ENCODE data around the gene CC2D1A. TPM values are rescaled to one million over a fixed set of nuclear protein-coding genes. Genes with fewer than 3 reads are reported as not detected.

The CC2D1A gene
- total RNA-seq, 2 donors from 2014 or later = 35.5 to 52.1 TPM

DNA sequence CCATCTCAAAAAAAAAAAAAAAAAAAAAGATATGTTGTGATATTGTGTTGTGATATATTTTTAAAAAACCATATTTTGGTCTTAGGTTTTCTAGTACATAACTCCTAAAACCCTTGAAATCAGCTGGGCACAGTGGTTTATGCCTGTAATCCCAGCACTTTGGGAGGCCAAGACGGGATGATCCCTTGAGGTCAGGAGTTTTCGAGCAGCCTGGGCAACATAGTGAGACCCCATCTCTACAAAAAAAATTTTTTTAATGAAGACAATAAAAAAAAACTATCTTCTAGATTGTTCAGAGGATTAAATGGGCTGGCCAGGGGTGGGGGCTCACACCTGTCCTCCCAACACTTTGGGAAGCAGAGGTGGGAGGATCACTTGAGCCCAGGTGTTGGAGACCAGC lies 45.0 kb downstream of the CC2D1A start:
- WGBS, 2 donors = 74 to 78% methylated on average over 2 of the region's 2 CpGs
- intact Hi-C loops (cut with DNase I) = no loop called here
- Histone ChIP-seq H3K4me3 (no peak overlapping the region), H3K9me3 (no peaks in the 10 kb centered on the region), H3K27me3 (no peaks in the 10 kb centered on the region), H3K27ac (no peak overlapping the region), H3K4me1 (peaks cover 11% of the 10 kb centered on the region), H3K36me3 (replicated peaks in 1 of 2; ENCODE audit: insufficient read depth in 1 of 2, low read depth in 2 of 2) (peaks cover 0 to 2% of the 10 kb centered on the region in 2 donors)
- TF ChIP-seq, protein P1, sequence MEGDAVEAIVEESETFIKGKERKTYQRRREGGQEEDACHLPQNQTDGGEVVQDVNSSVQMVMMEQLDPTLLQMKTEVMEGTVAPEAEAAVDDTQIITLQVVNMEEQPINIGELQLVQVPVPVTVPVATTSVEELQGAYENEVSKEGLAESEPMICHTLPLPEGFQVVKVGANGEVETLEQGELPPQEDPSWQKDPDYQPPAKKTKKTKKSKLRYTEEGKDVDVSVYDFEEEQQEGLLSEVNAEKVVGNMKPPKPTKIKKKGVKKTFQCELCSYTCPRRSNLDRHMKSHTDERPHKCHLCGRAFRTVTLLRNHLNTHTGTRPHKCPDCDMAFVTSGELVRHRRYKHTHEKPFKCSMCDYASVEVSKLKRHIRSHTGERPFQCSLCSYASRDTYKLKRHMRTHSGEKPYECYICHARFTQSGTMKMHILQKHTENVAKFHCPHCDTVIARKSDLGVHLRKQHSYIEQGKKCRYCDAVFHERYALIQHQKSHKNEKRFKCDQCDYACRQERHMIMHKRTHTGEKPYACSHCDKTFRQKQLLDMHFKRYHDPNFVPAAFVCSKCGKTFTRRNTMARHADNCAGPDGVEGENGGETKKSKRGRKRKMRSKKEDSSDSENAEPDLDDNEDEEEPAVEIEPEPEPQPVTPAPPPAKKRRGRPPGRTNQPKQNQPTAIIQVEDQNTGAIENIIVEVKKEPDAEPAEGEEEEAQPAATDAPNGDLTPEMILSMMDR (IDR thresholded peaks at IDR 0.05) = no peak
- TF ChIP-seq POLR2A (IDR thresholded peaks at IDR 0.05) = no peak
- no peak for ATAC-seq
- no peak for DNase-seq

DNA sequence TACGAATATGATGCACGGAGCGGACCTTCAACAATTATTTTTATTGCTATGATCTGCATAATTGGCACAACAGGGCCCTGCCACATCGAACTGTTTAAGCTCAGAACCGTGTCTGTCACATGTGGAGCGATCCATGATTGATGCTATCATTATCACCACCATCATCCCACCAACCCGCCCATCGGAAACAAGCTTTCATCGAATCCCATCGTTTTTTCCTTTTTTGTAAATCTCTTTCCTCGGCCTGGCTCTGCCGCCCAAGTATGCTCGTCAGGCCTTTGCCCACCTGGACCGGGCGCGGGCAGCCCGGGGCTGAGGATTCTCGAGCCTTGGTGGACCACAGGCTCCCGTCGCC lies 45.8 kb downstream of the CC2D1A start:
- 12 to 13% methylated on average over 17 to 20 of the region's 20 CpGs for WGBS, 2 donors
- intact Hi-C loops (cut with DNase I) = no loop called here
- Histone ChIP-seq H3K4me3 (no peak overlapping the region), H3K27me3 (no peaks in the 10 kb centered on the region), H3K4me1 (peaks cover 11% of the 10 kb centered on the region), H3K36me3 (replicated peaks in 1 of 2; ENCODE audit: insufficient read depth in 1 of 2, low read depth in 2 of 2) (peaks cover 6 to 9% of the 10 kb centered on the region in 2 donors), H3K27ac (no peak overlapping the region), H3K9me3 (no peaks in the 10 kb centered on the region)
- no peak for TF ChIP-seq POLR2A (IDR thresholded peaks at IDR 0.05)
- TF ChIP-seq, protein P1 (IDR thresholded peaks at IDR 0.05) = no peak
- ATAC-seq = no peak
- no peak for DNase-seq

DNA sequence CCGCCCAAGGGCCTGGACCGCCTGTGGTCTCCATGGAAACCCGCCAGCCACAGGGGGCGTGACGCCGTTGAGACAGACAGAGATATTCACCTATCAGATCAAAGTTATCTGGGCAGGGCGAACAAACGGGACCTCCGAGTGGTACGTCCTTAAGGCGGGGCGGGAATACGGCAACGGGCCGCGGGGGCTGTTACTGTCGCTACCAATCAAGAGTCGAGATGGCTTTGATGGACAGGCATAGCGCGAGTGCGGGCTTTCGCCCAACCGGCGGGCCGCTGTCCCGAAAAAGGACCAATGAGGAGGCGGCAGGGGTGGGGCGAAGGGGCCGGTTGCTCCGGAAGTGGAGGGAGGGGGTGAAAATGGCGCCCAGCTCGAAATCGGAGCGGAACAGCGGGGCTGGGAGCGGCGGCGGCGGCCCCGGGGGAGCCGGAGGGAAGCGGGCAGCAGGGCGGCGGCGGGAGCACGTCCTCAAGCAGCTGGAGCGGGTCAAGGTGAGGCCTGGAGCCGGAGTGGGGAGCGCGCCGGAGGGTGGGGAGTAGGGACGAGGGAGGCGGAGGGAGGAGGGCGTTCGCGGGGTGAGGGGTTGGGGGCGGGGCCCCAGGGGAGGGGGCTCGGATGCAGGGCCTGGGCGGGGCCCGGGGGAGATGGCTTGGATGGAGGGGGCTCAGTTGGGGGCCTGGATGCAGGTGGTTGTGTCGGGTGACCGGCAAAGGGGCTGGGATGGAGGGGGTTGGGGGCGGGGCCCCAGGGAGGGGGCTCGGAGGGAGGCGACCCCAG lies 46.3 kb downstream of the CC2D1A start, which contains the start of gene DCAF15:
Gene DCAF15, plus strand, starts transcription at position 356 of the 777 bp plus-strand sequence. Its CDS starts 4 bp downstream, at position 360.
- Histone ChIP-seq H3K4me3 (peak within 1 kb of the TSS; percentile 51 to 76), H3K9me3 (no peaks in the 10 kb centered on the region), H3K36me3 (replicated peaks in 1 of 2; ENCODE audit: insufficient read depth in 1 of 2, low read depth in 2 of 2) (peaks cover 6 to 9% of the 10 kb centered on the region in 2 donors), H3K4me1 (peaks cover 11% of the 10 kb centered on the region), H3K27me3 (no peaks in the 10 kb centered on the region), H3K27ac (peak within 1 kb of the TSS; percentile 44 to 83 (median 71))
- intact Hi-C loops (cut with DNase I) = no loop called here
- peak; percentile 100 for ATAC-seq
- WGBS, 2 donors = 0% methylated on average over 38 to 52 of the region's 65 CpGs
- peak; percentile 99 to 100 (median 99) for DNase-seq
- TF ChIP-seq POLR2A (IDR thresholded peaks at IDR 0.05) = peak in 2 of 3 donors; percentile 70 to 71
- TF ChIP-seq, protein P1 (IDR thresholded peaks at IDR 0.05) = no peak

DNA sequence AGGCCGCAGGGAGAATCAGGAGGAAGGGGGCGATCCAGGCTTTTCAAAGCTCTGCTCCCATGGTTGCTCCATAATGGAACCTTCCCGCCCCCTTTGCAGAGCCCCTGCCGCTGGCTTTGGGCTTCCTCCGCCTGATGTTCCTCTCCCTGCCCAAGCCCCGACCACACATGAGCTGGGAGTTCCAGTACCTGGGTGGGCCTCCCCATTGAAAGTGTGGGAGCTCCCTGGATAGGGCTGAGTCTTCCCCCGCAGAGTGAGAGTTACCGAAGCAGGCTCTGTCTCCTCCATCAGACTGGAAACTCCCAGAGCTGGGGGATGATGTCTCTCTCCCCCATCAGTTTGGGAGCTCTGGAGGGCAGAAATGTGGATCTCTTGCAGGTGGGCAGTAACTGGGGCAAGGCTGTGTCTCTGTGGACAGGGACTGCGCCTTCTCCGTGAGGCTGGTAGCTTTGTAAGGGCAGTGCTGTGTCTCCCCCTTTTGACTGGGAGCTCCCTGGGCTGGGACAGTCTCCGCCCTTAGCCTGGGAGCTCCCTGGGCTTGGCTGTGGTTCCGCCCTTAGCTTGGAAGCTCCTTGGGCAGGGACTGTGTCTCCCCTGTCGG lies 47.0 kb downstream of the CC2D1A start:
- TF ChIP-seq, protein P1 (IDR thresholded peaks at IDR 0.05) = no peak
- TF ChIP-seq POLR2A (IDR thresholded peaks at IDR 0.05) = no peak
- Histone ChIP-seq H3K4me1 (peaks cover 11% of the 10 kb centered on the region), H3K27me3 (no peaks in the 10 kb centered on the region), H3K9me3 (no peaks in the 10 kb centered on the region), H3K27ac (peak overlapping the region in 2 of 4 donors; percentile 61 to 83), H3K4me3 (peak overlapping the region; percentile 51 to 76), H3K36me3 (replicated peaks in 1 of 2; ENCODE audit: insufficient read depth in 1 of 2, low read depth in 2 of 2) (peaks cover 6 to 9% of the 10 kb centered on the region in 2 donors)
- intact Hi-C loops (cut with DNase I) = no loop called here
- ATAC-seq (no peak), DNase-seq (no peak)
- WGBS, 2 donors = 3 to 5% methylated on average over 7 to 13 of the region's 13 CpGs

All from body of pancreas (tissue), 4 donors.